Neural cell (in vitro differentiated cells): ENCODE results near the gene SMS. TPM values are rescaled to one million over a fixed set of nuclear protein-coding genes. Genes with fewer than 3 reads are reported as not detected.

ENCODE experiments used
- H2AFZ ChIP-seq: fragments of 200-600, 300-800 bp; sonication (generic), shearing (Covaris generic); 2 replicates; pipeline ENCODE4 v1.6.0; 2014; ENCODE audit warnings: low read depth, mild to moderate bottlenecking, antibody characterized with exemption, low read length, moderate library complexity
- H3F3A ChIP-seq: fragments of 200-600 bp; shearing (Covaris generic); 2 replicates; pipeline ENCODE4 v1.6.1; 2016; ENCODE audit warnings: mild to moderate bottlenecking, moderate library complexity, mixed read lengths, antibody characterized with exemption, low read length; ENCODE audit not compliant: insufficient read depth, poor library complexity, severe bottlenecking
- H3K27ac ChIP-seq: fragments of 200-600, 300-800 bp; sonication (generic), shearing (Covaris generic); 2 replicates; pipeline ENCODE4 v1.5.1; 2014; ENCODE audit warnings: mild to moderate bottlenecking, low read length, moderate library complexity
- H3K27me3 ChIP-seq: fragments of 300-800, 200-600 bp; sonication (generic), shearing (Covaris generic); 2 replicates; pipeline ENCODE4 v1.6.0; 2014; ENCODE audit warnings: mild to moderate bottlenecking, low read depth, low read length, moderate library complexity; ENCODE audit not compliant: insufficient read depth
- H3K36me3 ChIP-seq: fragments of 300-800, 200-600 bp; sonication (generic), shearing (Covaris generic); 2 replicates; pipeline ENCODE4 v1.5.1; 2014; ENCODE audit warnings: mild to moderate bottlenecking, antibody characterized with exemption, low read length, moderate library complexity; ENCODE audit not compliant: insufficient read depth
- H3K4me2 ChIP-seq: fragments of 300-800, 200-600 bp; sonication (generic), shearing (Covaris generic); 2 replicates; pipeline ENCODE4 v1.6.0; 2014; ENCODE audit warnings: mild to moderate bottlenecking, low read length
- H3K4me3 ChIP-seq: fragments of 300-800, 200-600 bp; sonication (generic), shearing (Covaris generic); 2 replicates; pipeline ENCODE4 v1.5.1; 2014; ENCODE audit warnings: mild to moderate bottlenecking, low read length, moderate library complexity
- H3K79me2 ChIP-seq: fragments of 200-600 bp; shearing (Covaris generic); replicated peaks from 2 replicates; pipeline ENCODE4 v1.6.0; 2014; ENCODE audit warnings: mild to moderate bottlenecking, low read length, moderate library complexity; ENCODE audit not compliant: insufficient read depth
- H3K9ac ChIP-seq: fragments of 300-800, 200-600 bp; sonication (generic), shearing (Covaris generic); 2 replicates; pipeline ENCODE4 v1.6.1; 2016; ENCODE audit warnings: mild to moderate bottlenecking, low read length, mixed read lengths
- H3K9me2 ChIP-seq: fragments of 200-600 bp; shearing (Covaris generic); 2 replicates; pipeline ENCODE4 v1.6.1; 2016; ENCODE audit warnings: mild to moderate bottlenecking, low read length, mixed read lengths; ENCODE audit not compliant: insufficient read depth
- H3K9me3 ChIP-seq: fragments of 200-600, 300-800 bp; sonication (generic), shearing (Covaris generic); 2 replicates; pipeline ENCODE4 v1.6.1; 2016; ENCODE audit warnings: mild to moderate bottlenecking, mixed run types, low read length, moderate library complexity, mixed read lengths
- H4K20me1 ChIP-seq: fragments of 200-600 bp; shearing (Covaris generic); 2 replicates; pipeline ENCODE4 v1.6.1; 2016; ENCODE audit warnings: mild to moderate bottlenecking, mixed run types; ENCODE audit not compliant: insufficient read depth
- EP300 ChIP-seq: fragments of 450-650 bp; conservative IDR thresholded peaks from 2 replicates; pipeline ENCODE4 v1.6.1; 2014; ENCODE audit warnings: antibody characterized with exemption, mild to moderate bottlenecking, moderate library complexity; ENCODE audit not compliant: poor library complexity, severe bottlenecking
- EZH2 ChIP-seq: fragments of 200-600, 300-800 bp; shearing (Covaris generic), sonication (generic); IDR thresholded peaks from 2 replicates; pipeline ENCODE4 v1.6.1; 2014; ENCODE audit warnings: antibody characterized with exemption, low read length, borderline replicate concordance, mild to moderate bottlenecking; ENCODE audit not compliant: insufficient read depth, poor library complexity, severe bottlenecking
- MXI1 ChIP-seq: fragments of 450-650 bp; conservative IDR thresholded peaks from 2 replicates; pipeline ENCODE4 v1.6.1; 2014; ENCODE audit warnings: antibody characterized with exemption, mild to moderate bottlenecking; ENCODE audit not compliant: poor library complexity, severe bottlenecking
- POLR2AphosphoS5 ChIP-seq: IDR thresholded peaks from 2 replicates; pipeline ENCODE4 v1.6.1; 2012
- RAD21 ChIP-seq: fragments of 450-650 bp; conservative IDR thresholded peaks from 2 replicates; pipeline ENCODE4 v1.6.1; 2014; ENCODE audit warnings: antibody characterized with exemption, mild to moderate bottlenecking, moderate library complexity
- SMC3 ChIP-seq: fragments of 450-650 bp; conservative IDR thresholded peaks from 2 replicates; pipeline ENCODE4 v1.6.1; 2014; ENCODE audit warnings: antibody characterized with exemption, mild to moderate bottlenecking, moderate library complexity; ENCODE audit not compliant: poor library complexity
- TAF1 ChIP-seq: IDR thresholded peaks from 2 replicates; pipeline ENCODE4 v1.6.1; 2012; ENCODE audit warnings: low read depth
- polyA plus RNA-seq: library from polyadenylated mRNA; depleted of rRNA; stranded (reverse); fragments of >200 nt; gene quantifications from 2 replicates; pipeline ENCODE4 v1.2.3, GENCODE V29; 2014
- TF ChIP-seq, protein P1 (sequence below): IDR thresholded peaks from 2 replicates; pipeline ENCODE4 v1.6.1; 2012; ENCODE audit warnings: borderline replicate concordance
- TF ChIP-seq, protein P2 (sequence below): fragments of 450-650 bp; IDR thresholded peaks from 2 replicates; pipeline ENCODE4 v1.5.1; 2014; ENCODE audit warnings: antibody characterized with exemption, mild to moderate bottlenecking, moderate library complexity; ENCODE audit not compliant: poor library complexity, severe bottlenecking

The SMS gene
- polyA plus RNA-seq, 1 donor from 2014 or later = 101 TPM

DNA sequence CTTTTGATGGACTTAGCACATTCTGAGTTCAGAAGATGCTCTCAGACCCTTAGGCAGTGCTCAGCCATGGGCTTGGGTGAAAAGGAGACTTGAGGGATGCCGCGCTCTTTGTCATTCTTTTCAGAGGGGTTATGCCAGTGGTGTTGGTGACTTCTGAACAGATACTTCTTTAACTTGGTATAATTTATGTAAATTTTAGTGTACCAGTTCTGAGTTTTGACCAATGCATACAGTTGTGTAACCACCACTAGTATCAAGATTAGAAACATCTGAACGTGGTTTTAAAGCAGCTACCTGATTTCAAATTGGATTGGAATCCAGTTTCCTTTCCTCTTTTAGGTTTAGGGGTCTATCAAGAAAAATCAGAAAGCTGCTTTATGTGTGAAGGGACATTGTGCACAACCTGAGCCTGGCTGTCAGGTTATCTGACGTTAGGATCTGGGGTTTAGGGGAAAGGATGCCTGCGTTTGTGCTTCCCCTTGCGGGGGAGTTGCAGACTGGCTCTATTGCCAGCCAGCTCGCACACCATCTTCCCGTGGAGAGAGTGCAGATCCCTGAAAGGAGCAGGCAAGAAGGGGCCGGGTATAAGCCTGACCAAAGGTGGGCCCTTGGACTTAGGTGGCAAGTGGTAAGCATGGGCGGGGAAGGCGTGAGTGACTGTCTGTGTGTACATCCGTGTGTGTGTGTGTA, 19.0 kb downstream of the SMS start:
- no peak overlapping the region for H3K27ac ChIP-seq
- H3K27me3 ChIP-seq = no peaks in the 10 kb centered on the region
- H3K4me2 ChIP-seq = no peak overlapping the region
- H4K20me1 ChIP-seq = no peaks in the 10 kb centered on the region
- no peaks in the 10 kb centered on the region for H3K9me3 ChIP-seq
- no peak overlapping the region for H2AFZ ChIP-seq
- no peak overlapping the region for H3K9ac ChIP-seq
- H3K9me2 ChIP-seq = no peaks in the 10 kb centered on the region
- TF ChIP-seq EP300 = no peak
- TF ChIP-seq EZH2 = no peak
- TF ChIP-seq, protein P1, sequence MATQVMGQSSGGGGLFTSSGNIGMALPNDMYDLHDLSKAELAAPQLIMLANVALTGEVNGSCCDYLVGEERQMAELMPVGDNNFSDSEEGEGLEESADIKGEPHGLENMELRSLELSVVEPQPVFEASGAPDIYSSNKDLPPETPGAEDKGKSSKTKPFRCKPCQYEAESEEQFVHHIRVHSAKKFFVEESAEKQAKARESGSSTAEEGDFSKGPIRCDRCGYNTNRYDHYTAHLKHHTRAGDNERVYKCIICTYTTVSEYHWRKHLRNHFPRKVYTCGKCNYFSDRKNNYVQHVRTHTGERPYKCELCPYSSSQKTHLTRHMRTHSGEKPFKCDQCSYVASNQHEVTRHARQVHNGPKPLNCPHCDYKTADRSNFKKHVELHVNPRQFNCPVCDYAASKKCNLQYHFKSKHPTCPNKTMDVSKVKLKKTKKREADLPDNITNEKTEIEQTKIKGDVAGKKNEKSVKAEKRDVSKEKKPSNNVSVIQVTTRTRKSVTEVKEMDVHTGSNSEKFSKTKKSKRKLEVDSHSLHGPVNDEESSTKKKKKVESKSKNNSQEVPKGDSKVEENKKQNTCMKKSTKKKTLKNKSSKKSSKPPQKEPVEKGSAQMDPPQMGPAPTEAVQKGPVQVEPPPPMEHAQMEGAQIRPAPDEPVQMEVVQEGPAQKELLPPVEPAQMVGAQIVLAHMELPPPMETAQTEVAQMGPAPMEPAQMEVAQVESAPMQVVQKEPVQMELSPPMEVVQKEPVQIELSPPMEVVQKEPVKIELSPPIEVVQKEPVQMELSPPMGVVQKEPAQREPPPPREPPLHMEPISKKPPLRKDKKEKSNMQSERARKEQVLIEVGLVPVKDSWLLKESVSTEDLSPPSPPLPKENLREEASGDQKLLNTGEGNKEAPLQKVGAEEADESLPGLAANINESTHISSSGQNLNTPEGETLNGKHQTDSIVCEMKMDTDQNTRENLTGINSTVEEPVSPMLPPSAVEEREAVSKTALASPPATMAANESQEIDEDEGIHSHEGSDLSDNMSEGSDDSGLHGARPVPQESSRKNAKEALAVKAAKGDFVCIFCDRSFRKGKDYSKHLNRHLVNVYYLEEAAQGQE = no peak
- TF ChIP-seq TAF1 = no peak
- TF ChIP-seq MXI1 = no peak
- no peak for TF ChIP-seq POLR2AphosphoS5
- TF ChIP-seq, protein P2, sequence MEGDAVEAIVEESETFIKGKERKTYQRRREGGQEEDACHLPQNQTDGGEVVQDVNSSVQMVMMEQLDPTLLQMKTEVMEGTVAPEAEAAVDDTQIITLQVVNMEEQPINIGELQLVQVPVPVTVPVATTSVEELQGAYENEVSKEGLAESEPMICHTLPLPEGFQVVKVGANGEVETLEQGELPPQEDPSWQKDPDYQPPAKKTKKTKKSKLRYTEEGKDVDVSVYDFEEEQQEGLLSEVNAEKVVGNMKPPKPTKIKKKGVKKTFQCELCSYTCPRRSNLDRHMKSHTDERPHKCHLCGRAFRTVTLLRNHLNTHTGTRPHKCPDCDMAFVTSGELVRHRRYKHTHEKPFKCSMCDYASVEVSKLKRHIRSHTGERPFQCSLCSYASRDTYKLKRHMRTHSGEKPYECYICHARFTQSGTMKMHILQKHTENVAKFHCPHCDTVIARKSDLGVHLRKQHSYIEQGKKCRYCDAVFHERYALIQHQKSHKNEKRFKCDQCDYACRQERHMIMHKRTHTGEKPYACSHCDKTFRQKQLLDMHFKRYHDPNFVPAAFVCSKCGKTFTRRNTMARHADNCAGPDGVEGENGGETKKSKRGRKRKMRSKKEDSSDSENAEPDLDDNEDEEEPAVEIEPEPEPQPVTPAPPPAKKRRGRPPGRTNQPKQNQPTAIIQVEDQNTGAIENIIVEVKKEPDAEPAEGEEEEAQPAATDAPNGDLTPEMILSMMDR = no peak
- TF ChIP-seq SMC3 = no peak
- no peak for TF ChIP-seq RAD21
- no peak overlapping the region for H3K4me3 ChIP-seq
- no peaks in the 10 kb centered on the region for H3F3A ChIP-seq
- no peaks in the 10 kb centered on the region for H3K36me3 ChIP-seq
- H3K79me2 ChIP-seq = peaks cover 12% of the 10 kb centered on the region

DNA sequence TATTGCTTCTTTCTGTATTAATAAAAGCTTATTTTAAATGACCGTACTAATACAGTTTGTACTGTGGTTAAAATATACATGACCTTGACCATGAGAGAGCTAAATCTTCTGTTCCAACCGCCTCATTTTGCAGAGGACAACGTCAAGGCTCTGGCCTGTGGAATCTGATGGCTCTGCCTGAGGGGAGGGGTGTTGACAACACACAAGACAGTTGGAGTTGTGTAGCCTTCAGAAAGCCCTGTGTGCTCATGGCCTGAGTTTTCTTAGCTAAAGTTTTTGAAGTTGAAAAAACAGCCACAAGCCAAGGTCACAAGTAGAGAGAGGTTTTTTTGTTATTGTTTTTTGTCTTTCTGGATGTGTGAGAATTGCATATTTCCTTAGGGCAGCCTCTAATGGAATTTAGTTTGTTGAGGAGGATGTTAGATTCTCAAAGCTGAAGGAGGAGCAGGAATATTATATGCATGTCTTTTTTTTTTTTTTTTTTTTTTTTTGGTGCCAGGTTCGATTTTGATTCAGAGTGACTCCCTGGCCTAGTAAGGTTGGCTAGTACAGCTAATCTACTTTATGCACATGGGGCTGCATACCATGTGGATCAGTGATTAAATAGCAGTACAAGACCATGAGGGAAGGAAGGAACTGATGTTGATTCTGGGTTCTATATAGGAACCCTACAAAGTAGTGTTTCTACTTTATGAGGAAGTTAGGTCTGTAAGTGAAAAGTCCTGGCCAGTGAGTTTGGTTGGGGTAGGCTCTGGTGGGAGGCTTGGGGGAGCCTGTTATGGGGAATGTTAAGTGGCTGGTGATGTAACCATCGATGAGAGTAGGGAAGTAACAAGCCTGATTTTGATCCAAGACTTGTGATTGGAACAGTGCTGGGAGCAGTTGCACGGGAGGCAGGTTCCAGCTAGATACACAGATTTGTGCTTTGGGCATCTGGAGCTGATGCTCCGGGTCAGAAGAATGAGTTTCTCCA, 20.3 kb downstream of the SMS start:
- H2AFZ ChIP-seq = no peak overlapping the region
- no peaks in the 10 kb centered on the region for H3K27me3 ChIP-seq
- no peaks in the 10 kb centered on the region for H3K9me3 ChIP-seq
- no peak overlapping the region for H3K9ac ChIP-seq
- H3K36me3 ChIP-seq = no peaks in the 10 kb centered on the region
- no peak overlapping the region for H3K4me2 ChIP-seq
- H3K27ac ChIP-seq = no peak overlapping the region
- peaks cover 11% of the 10 kb centered on the region for H3K79me2 ChIP-seq
- H4K20me1 ChIP-seq = no peaks in the 10 kb centered on the region
- no peaks in the 10 kb centered on the region for H3K9me2 ChIP-seq
- H3K4me3 ChIP-seq = no peak overlapping the region
- TF ChIP-seq SMC3 (no peak), EZH2 (no peak)
- no peaks in the 10 kb centered on the region for H3F3A ChIP-seq
